ENCODE data around the gene GPR137. TPM values are rescaled to one million over a fixed set of nuclear protein-coding genes. Genes with fewer than 3 reads are reported as not detected.
"Not testable (repeated sequence)": the region's sequence is repeated elsewhere in the genome, so short reads cannot be mapped to it uniquely, and the experiment has no call there.

GPR137 gene
- total RNA-seq, 2 experiments from 2014 or later = 28.7 to 31.6 TPM

- no peaks in the 10 kb centered on the region for H3K9me3 Mint-ChIP-seq
- intact Hi-C loops (cut with micrococcal nuclease) = loop anchor here (1.0 to 10.0 kb wide), 6 partner anchors 13 to 457 kb away; partner anchors contain the start of genes CCDC88B, ESRRA, FKBP2 and SF1
- DNase-seq = peak; percentile 97
- H3K4me3 Mint-ChIP-seq = peak within 1 kb of the TSS; percentile 92
- H3K4me1 Mint-ChIP-seq (ENCODE audit: low read depth) = peaks cover 28% of the 10 kb centered on the region
- H3K36me3 Mint-ChIP-seq = peaks cover 34% of the 10 kb centered on the region
- peak within 1 kb of the TSS; percentile 99 for H3K27ac Mint-ChIP-seq
- POLR2A ChIA-PET = interaction anchor here (0.6 to 2.8 kb wide), 22 partner anchors 11 to 133 kb away, joined by 3 to 24 read pairs (median 5); partner anchors contain the start of genes BAD, CCDC88B, ESRRA and FERMT3
- CTCF ChIA-PET = interaction anchor here (0.6 to 5.3 kb wide), 23 partner anchors 9 to 425 kb away, joined by 3 to 97 read pairs (median 7); partner anchors contain the start of genes CATSPERZ, CCDC88B, ESRRA and FERMT3
- H3K27me3 Mint-ChIP-seq = no peaks in the 10 kb centered on the region
Observed at GRCh38 chr11:64317961-64318765, 32.5 kb downstream of the GPR137 start, which contains the start of gene PRDX5. TSS of gene PRDX5 (plus strand) at chr11:64318121. CDS start at chr11:64318216, 95 bp downstream.

GRCh38 chr11:64318766-64319761 lies 33.4 kb downstream of the GPR137 start:
- intact Hi-C loops (cut with micrococcal nuclease) = loop anchor here (10.0 kb wide), 1 partner anchor 456 kb away; the partner anchor contains the start of gene SF1
- POLR2A ChIA-PET = interaction anchor here (0.8 to 2.8 kb wide), 2 partner anchors 14 to 113 kb away, joined by 3 to 24 read pairs; partner anchors contain the start of genes ESRRA and FERMT3
- peaks cover 33% of the 10 kb centered on the region for H3K36me3 Mint-ChIP-seq
- H3K4me1 Mint-ChIP-seq (ENCODE audit: low read depth) = peaks cover 25% of the 10 kb centered on the region
- CTCF ChIA-PET = interaction anchor here (1.3 to 5.3 kb wide), 5 partner anchors 12 to 36 kb away, joined by 3 to 97 read pairs (median 14); partner anchors contain the start of gene ESRRA
- H3K27me3 Mint-ChIP-seq = no peaks in the 10 kb centered on the region
- no peak for DNase-seq
- H3K9me3 Mint-ChIP-seq = no peaks in the 10 kb centered on the region
- peak overlapping the region; percentile 92 for H3K4me3 Mint-ChIP-seq
- peak overlapping the region; percentile 99 for H3K27ac Mint-ChIP-seq

- Mint-ChIP-seq H3K27me3 (no peaks in the 10 kb centered on the region), H3K9me3 (no peaks in the 10 kb centered on the region), H3K4me3 (no peak overlapping the region), H3K27ac (no peak overlapping the region), H3K36me3 (peaks cover 24% of the 10 kb centered on the region), H3K4me1 (ENCODE audit: low read depth) (peaks cover 21% of the 10 kb centered on the region)
- intact Hi-C loops (cut with micrococcal nuclease) = no loop called here
- no peak for DNase-seq
- POLR2A ChIA-PET = no interaction called here
- CTCF ChIA-PET = interaction anchor here (5.3 kb wide), 1 partner anchor 12 kb away, joined by 97 read pairs; no protein-coding TSS in a partner anchor
Observed at GRCh38 chr11:64320556-64320955, 34.9 kb downstream of the GPR137 start.

GRCh38 chr11:64321026-64321425 lies 35.4 kb downstream of the GPR137 start:
- DNase-seq = no peak
- Mint-ChIP-seq H3K36me3 (peaks cover 24% of the 10 kb centered on the region), H3K27me3 (no peaks in the 10 kb centered on the region), H3K27ac (no peak overlapping the region), H3K4me1 (ENCODE audit: low read depth) (peaks cover 21% of the 10 kb centered on the region), H3K9me3 (no peaks in the 10 kb centered on the region), H3K4me3 (no peak overlapping the region)
- intact Hi-C loops (cut with micrococcal nuclease) = no loop called here
- ChIA-PET POLR2A (no interaction called here), CTCF (no interaction called here)

GRCh38 chr11:64321533-64321932 lies 35.9 kb downstream of the GPR137 start:
- ChIA-PET CTCF (no interaction called here), POLR2A (interaction anchor here (1.1 kb wide), 1 partner anchor 10 kb away, joined by 4 read pairs; no protein-coding TSS in a partner anchor)
- no peak overlapping the region for H3K27ac Mint-ChIP-seq
- H3K9me3 Mint-ChIP-seq = no peaks in the 10 kb centered on the region
- H3K36me3 Mint-ChIP-seq = peaks cover 21% of the 10 kb centered on the region
- intact Hi-C loops (cut with micrococcal nuclease) = no loop called here
- DNase-seq = no peak
- no peak overlapping the region for H3K4me3 Mint-ChIP-seq
- H3K27me3 Mint-ChIP-seq = no peaks in the 10 kb centered on the region
- H3K4me1 Mint-ChIP-seq (ENCODE audit: low read depth) = peaks cover 16% of the 10 kb centered on the region

GRCh38 chr11:64322925-64323260 lies 37.2 kb downstream of the GPR137 start:
- no peak for DNase-seq
- Mint-ChIP-seq H3K9me3 (no peaks in the 10 kb centered on the region), H3K4me1 (ENCODE audit: low read depth) (peaks cover 12% of the 10 kb centered on the region), H3K27ac (no peak overlapping the region), H3K4me3 (no peak overlapping the region), H3K27me3 (no peaks in the 10 kb centered on the region), H3K36me3 (peaks cover 12% of the 10 kb centered on the region)
- ChIA-PET POLR2A (interaction anchor here (1.1 kb wide), 1 partner anchor 8 kb away, joined by 4 read pairs; no protein-coding TSS in a partner anchor), CTCF (no interaction called here)
- intact Hi-C loops (cut with micrococcal nuclease) = no loop called here

- peaks cover 9% of the 10 kb centered on the region for H3K36me3 Mint-ChIP-seq
- no peaks in the 10 kb centered on the region for H3K9me3 Mint-ChIP-seq
- intact Hi-C loops (cut with micrococcal nuclease) = no loop called here
- ChIA-PET CTCF (interaction anchor here (1.0 kb wide), 1 partner anchor 8 kb away, joined by 4 read pairs; no protein-coding TSS in a partner anchor), POLR2A (no interaction called here)
- H3K27ac Mint-ChIP-seq = no peak overlapping the region
- H3K4me3 Mint-ChIP-seq = no peak overlapping the region
- no peak for DNase-seq
- H3K4me1 Mint-ChIP-seq (ENCODE audit: low read depth) = peaks cover 12% of the 10 kb centered on the region
- no peaks in the 10 kb centered on the region for H3K27me3 Mint-ChIP-seq
Observed at GRCh38 chr11:64323373-64323772, 37.7 kb downstream of the GPR137 start.

- intact Hi-C loops (cut with micrococcal nuclease) = not testable (repeated sequence)
Observed at GRCh38 chr11:64323984-64324383, 38.3 kb downstream of the GPR137 start.

GRCh38 chr11:64324692-64325469 lies 39.2 kb downstream of the GPR137 start:
- intact Hi-C loops (cut with micrococcal nuclease) = no loop called here
- no peak for DNase-seq
- Mint-ChIP-seq H3K27me3 (no peaks in the 10 kb centered on the region), H3K36me3 (peaks cover 9% of the 10 kb centered on the region), H3K4me1 (ENCODE audit: low read depth) (peaks cover 2% of the 10 kb centered on the region), H3K4me3 (no peak overlapping the region), H3K27ac (no peak overlapping the region), H3K9me3 (no peaks in the 10 kb centered on the region)
- CTCF ChIA-PET = interaction anchor here (1.3 kb wide), 1 partner anchor 20 kb away, joined by 3 read pairs; no protein-coding TSS in a partner anchor
- POLR2A ChIA-PET = interaction anchor here (0.6 kb wide), 1 partner anchor 15 kb away, joined by 3 read pairs; no protein-coding TSS in a partner anchor

More at GRCh38 chr11:64323984-64324383, 38.3 kb downstream of the GPR137 start:
- CTCF ChIA-PET = interaction anchor here (1.0 kb wide), 1 partner anchor 8 kb away, joined by 4 read pairs; no protein-coding TSS in a partner anchor
- H3K27ac Mint-ChIP-seq; H3K4me1 Mint-ChIP-seq (ENCODE audit: low read depth); H3K4me3 Mint-ChIP-seq; POLR2A ChIA-PET; H3K27me3 Mint-ChIP-seq; H3K36me3 Mint-ChIP-seq; H3K9me3 Mint-ChIP-seq; DNase-seq: not testable (repeated sequence)

GRCh38 chr11:64327375-64327774 lies 41.7 kb downstream of the GPR137 start:
- ChIA-PET CTCF (interaction anchor here (0.6 to 1.0 kb wide), 2 partner anchors 10 to 11 kb away, joined by 3 read pairs; partner anchors contain the start of gene TRMT112), POLR2A (no interaction called here)
- Mint-ChIP-seq H3K4me1 (ENCODE audit: low read depth) (peaks cover 9% of the 10 kb centered on the region), H3K36me3 (no peaks in the 10 kb centered on the region), H3K27me3 (no peaks in the 10 kb centered on the region), H3K4me3 (no peak overlapping the region), H3K27ac (no peak overlapping the region), H3K9me3 (no peaks in the 10 kb centered on the region)
- DNase-seq = no peak
- intact Hi-C loops (cut with micrococcal nuclease) = no loop called here

- H3K27me3 Mint-ChIP-seq = no peaks in the 10 kb centered on the region
- H3K9me3 Mint-ChIP-seq = no peaks in the 10 kb centered on the region
- H3K36me3 Mint-ChIP-seq = no peaks in the 10 kb centered on the region
- no peak for DNase-seq
- ChIA-PET POLR2A (no interaction called here), CTCF (no interaction called here)
- peaks cover 9% of the 10 kb centered on the region for H3K4me1 Mint-ChIP-seq (ENCODE audit: low read depth)
- intact Hi-C loops (cut with micrococcal nuclease) = no loop called here
- H3K4me3 Mint-ChIP-seq = no peak overlapping the region
- no peak overlapping the region for H3K27ac Mint-ChIP-seq
Observed at GRCh38 chr11:64327993-64328392, 42.3 kb downstream of the GPR137 start.

Data from activated CD4-positive, alpha-beta memory T cell treated with anti-CD3 and anti-CD28 coated beads for 36 hours (primary cell).